ENCODE data around the gene ANKRD49.
"Not testable (repeated sequence)": the region's sequence is repeated elsewhere in the genome, so short reads cannot be mapped to it uniquely, and the experiment has no call there.

Gene ANKRD49, protein sequence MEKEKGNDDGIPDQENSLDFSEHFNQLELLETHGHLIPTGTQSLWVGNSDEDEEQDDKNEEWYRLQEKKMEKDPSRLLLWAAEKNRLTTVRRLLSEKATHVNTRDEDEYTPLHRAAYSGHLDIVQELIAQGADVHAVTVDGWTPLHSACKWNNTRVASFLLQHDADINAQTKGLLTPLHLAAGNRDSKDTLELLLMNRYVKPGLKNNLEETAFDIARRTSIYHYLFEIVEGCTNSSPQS

DNA sequence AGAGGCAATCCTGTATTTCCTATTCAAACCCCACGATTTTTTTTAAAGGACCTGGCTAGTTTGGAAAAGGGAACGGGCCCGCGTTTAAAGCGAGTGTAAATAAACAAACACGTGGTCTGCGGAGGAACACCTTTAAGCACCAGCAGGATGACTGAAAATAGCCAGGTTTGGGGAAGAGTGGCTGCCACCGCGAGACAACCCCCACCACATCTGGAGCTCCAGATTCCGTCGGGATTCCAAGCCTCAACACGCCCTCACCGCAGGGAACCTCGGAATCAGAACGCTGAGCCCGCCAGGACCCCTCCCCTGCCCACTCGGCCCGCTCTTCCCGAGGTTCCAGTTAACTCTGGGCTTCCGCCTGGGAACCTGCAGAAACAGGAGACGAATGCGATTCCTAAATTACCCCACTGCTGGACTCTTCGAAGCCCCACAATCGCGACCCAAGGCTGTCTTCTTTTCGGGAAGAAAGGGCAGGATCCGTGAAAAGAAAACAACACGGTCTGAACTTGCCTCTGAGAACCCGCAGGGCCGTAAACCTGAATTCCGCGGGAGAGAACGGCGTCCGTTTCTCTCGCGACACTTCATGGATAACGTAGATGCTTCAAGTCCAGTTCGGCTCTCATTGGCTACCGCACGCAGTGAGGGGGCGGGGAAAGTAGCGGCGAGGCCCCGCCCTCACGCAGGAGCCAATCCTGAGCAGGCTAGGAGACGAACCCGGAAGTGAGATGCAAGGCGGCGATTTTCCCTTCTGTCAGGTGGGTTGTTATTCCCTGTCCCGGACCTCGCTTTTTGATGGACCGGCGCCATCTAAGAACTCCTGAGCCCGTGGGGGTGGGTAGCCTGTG lies at the start of gene ANKRD49, which contains the start of gene MRE11:
ANKRD49 (plus strand) TSS at position 704 of the 845 bp plus-strand sequence. CDS start 2,710 bp downstream, outside the sequence.
MRE11 (minus strand) TSS at position 564 of the 845 bp plus-strand sequence. CDS start 1,043 bp downstream, outside the sequence.
- peak; percentile 24 for DNase-seq

DNA sequence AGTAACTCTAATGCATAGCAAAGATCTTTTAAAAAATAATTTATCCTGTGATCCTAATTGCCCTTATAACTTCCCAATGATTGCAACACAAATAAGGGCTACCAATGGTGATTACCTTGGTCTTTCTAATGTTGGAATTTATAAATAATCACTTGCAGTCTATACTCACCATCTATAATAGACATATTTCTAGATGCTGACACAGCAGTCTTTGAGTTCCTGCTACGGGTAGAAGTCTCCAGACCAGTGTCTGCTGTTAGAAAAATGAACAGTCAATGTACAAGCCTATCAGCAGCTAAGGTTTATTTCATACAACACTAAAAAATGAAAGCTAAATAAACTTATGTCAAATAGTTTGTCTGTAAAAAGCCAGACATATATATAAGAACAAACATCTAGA lies 48.1 kb upstream of the ANKRD49 start:
- DNase-seq, result no peak

DNA sequence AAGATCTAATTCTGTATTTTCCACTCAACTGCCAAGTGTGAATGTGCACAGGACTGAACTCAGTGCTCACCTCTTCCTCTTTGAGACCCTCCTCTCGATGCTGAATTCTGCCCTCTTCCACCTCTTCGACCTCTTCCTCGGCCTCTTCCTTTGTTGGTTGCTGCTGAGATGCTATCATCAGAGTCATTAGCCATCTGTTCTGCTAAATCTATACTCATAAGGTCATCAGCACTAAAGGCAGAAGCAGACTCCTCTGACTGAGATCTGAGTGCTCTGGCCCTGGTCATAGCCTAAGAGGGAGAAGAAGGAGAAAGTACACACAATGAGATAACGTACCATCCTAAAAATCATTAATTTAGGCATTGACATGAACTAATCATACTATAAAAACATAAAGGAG lies 46.6 kb upstream of the ANKRD49 start:
- DNase-seq, result no peak

DNA sequence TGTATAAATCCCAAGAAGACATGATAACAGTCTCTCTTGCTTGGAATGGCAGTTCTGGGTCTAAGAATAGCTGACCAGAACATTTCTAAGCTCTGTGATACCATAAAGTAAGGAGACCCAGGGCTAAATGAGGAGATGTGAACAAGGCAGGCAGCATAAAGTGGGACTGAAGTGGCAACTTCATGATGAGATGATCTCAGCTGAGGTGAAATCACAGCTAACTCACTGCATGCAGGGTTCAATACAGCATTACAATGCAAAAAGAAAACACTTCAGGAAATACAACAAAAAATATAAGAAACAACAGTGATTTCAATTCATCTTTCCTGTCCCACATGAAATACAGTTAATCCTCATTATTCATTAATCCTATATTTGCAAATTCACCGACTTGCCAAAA lies 44.8 kb upstream of the ANKRD49 start:
- DNase-seq, result no peak

DNA sequence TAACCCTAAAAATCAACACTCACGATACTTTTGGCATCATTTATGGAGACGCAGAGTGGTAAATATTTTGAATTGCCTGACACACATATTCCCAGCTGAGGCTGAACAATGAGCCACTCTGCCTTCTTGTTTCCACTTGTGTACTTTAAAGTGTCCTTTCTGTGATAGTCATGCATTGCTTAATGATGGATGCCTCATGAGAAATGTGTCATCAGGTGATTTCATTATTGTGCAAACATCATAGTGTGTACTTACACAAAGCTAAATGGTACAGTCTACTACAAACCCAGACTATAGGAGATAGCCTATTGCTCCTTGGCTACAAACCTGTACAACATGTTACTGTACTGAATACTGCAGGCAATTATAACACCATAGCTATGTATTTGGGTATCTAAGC lies 44.3 kb upstream of the ANKRD49 start:
- no peak for DNase-seq

DNA sequence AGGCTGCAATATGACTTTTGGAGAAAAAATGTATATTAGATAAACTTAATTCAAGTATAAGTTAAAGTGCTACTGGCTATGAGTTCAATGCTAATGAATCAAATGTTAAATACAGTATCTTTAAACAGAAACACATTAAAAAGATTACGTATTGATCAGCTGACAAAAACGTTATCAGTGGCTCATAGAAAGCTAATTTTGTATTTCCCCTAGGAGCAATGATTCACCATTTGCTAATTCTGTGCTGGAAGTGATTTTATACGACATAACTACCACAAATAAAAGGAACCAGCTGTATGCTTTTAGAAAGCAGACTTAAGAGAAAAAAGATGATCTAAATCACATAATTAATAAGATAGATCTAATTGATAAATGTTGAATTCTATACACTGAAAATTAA lies 43.7 kb upstream of the ANKRD49 start:
- no peak for DNase-seq

DNA sequence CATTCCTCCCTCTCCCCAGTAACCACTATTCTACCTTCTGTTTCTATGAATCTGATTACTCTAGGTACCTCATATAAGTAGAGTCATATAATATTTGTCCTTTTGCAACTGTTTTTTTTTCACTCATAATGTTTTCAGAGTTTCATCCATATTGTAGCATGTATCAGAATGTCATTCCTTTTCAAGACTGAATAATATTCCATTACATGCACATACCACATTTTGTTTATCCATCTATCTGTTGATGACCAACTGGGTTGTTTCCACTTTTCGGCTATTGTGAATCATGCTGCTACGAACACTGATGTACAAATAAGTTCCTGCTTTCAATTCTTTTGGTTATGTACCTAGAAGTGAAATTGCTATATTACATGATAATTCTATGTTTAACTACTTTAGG lies 40.8 kb upstream of the ANKRD49 start:
- DNase-seq, result no peak

DNA sequence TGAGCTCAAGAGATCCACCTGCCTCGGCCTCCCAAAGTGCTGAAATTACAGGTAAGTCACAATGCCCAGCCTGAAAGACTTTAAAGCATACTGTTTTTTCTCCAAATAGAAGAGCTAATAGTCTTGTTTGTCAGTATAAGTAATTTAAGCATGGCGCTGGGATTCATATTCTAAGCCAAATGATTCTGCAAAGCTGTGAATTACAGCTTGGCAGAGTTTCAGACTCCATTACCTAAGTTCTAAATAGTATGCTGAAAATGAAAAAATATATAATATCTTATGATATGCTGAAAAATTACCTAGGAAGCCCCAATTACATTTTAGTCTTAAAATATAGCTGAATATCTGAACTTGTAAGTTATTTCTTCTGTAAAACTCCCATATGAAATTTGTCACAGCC lies 39.5 kb upstream of the ANKRD49 start:
- no peak for DNase-seq

DNA sequence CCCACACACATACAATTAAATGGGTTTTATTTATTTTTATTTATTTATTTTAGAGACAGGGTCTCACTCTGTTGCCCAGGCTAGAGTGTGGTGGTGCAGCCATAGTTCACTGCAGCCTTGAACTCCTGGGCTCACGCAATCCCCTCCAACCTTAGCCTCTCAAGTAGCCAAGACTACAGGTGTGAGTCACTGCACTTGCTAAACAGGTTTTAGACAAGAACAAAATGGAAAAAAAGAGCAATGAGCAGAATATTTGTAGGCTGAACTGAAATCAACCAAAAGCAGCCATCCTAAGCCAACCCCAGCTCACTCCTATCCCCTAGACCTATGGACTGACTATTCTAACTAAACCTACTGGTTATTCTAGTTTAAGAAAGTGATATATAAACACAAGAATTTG lies 37.9 kb upstream of the ANKRD49 start:
- no peak for DNase-seq

DNA sequence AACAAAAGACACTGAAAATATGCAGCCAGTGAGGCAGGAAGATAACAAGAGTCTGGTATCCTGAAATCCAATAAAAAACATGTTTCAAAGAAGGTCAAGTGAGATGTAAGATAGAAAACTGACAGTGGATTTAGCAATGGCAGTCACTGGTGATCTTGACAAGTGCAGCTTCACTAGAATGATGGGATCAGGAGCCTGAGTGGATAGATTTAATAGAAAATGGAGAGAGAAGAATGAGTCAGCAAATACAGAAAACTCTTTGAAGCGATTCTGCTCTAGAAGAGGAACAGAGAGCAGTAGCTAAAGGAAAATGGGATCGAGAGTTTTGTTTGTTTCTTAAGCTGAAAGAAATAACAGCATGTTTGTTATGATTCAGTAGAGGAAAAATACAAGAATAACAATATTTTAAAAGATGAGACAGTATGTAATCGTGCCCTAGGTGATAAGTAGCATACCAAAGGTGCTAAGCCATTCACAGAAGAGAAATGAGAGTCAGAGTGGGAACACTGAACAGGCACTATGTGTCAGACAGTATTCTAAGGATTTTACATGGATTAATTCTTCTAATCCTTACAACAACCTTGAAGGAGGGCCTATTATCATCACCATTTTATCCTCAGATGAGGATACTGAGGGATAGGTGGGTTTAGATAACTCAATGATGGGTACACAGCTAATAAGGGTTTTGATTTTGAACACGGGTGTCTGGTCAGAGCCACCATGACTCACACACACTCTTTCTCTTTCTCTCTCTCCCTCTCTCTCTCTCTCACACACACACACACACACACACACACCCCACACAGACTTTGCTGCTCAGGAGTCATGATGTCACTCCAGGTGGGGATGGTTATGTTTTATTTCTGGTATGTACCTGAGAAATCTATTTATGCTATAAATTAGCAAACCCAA lies 36.4 kb upstream of the ANKRD49 start:
- DNase-seq, result no peak

DNA sequence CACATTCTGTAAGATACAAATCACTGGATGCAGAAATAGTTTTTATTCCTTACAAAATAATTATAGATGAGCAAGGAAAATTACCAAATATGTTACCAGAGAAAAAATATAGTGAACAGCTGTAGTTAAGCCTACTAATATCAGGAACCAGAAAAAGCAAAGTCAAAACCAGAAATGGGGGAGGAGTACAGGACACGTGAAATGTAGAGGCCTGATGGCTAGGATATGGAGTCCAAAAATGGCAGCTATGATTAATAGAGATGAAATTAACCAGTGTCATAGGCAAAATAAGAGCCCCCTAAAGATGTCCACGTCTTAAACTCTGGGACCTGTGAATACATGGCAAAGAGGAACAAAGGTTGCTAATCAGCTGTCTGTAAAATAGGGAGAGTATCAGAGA lies 34.2 kb upstream of the ANKRD49 start:
- no peak for DNase-seq

DNA sequence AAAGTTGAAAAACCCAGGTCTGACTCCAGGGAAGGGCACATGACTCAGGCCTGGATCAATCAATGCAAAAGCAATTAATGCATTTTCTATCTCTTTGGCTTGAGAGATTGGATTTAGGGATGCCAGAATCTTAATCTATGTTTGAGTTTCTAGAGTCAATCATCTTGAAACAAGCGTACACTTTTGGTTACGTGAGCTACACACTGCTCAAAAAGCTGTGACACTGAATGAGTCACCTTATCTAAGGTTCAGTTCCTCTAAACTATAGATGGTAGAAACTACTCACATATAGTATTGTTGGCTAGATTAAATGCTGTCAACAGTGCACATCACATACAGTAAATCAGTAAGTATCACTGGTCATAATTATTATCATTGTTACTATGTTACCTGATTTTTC lies 24.4 kb upstream of the ANKRD49 start:
- no peak for DNase-seq

DNA sequence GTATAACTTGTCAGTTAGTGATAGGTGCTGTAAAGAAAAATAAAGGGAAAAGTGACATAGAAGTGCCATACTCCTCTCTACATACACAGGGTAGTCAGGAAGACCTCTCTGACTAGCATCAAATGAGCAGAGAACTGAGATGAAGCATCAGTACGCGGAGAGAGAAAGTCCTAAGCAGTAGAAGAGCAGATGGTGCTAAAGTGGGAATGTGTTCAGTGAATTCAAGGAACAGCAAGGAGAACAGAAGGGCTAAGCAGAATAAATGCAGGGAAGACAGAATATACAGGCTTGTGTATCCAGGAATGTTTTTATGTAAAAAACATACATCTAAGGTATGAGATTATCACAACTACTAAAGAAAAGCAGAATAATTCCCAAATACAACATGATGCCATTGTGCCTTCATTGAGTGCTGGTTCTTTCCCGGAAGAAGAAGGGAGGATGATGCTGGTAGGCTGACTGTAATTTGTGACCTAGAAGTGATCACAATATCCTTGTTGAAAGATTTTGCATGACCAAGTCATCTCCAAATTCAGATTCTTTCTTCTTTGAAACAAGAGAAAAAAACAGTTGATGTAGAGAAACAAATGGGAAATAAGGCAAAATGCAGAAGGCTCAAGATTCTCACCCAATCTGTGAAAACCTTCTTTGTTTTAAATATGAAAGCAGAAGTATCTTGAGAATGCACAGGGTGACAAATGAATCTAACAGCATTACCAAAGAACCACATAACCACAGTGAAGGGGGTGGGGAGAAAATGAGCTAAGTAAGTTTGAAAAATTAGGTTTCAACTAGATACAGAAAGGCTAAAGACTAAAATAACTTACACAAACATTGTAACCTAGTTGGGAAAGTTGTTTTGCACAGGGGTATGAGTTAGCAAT lies 20.6 kb upstream of the ANKRD49 start:
- DNase-seq, result no peak

DNA sequence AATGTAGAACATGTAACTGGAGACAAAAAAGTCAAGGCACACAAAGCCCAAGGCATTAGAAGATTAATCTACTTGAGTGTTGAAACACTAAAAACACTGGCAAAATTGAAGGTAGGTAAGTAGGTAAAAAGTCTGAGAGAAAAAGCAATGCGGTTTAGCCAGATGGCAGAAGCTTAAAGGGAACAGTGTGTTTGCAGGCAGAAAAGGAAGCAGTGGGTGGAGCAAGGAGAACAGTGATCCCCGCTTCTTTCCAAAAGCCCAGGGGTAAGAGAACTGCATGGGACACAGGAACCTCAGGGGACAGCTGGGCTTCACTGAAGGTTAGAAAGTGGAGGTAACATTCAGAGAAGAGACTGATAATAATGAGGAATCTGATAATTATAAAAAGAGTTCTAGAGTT lies 16.2 kb upstream of the ANKRD49 start:
- DNase-seq, result no peak

DNA sequence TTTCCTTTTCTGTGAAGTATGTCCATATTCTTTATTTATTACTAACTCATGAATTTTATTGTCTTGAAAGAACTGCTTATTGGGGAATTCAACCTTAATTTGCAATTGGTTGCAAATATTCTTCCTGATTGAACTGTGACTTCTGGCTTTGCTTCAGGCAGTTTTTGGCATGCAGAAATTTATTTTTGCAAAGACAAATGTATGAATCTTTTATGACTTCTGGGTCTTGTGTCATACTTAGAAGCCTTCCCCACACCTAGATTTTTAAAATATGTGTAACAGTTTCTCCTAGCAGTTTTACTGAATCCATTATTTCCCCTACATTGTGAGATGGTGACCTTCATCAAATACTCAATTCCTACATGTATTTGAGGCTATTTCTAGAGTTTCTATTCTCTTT lies 12.4 kb upstream of the ANKRD49 start:
- DNase-seq, result no peak

DNA sequence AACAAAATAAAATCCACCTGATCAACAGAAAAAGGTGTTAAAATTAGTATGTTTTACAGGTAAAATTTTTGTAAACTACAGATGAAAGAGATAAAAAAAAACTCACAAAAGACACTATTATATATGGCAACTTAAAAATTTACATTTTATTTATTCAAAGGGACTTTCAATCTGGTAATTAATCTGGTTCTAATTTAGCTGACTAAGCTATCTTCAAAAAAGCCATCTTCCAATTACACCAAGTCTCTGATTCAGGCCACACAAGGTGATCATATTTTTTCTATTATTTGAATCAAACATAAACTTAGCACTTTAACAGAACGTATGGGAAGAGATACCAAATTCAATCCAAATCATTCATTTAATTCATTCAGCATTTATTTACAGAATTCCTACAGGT lies 7.7 kb upstream of the ANKRD49 start:
- no peak for DNase-seq

DNA sequence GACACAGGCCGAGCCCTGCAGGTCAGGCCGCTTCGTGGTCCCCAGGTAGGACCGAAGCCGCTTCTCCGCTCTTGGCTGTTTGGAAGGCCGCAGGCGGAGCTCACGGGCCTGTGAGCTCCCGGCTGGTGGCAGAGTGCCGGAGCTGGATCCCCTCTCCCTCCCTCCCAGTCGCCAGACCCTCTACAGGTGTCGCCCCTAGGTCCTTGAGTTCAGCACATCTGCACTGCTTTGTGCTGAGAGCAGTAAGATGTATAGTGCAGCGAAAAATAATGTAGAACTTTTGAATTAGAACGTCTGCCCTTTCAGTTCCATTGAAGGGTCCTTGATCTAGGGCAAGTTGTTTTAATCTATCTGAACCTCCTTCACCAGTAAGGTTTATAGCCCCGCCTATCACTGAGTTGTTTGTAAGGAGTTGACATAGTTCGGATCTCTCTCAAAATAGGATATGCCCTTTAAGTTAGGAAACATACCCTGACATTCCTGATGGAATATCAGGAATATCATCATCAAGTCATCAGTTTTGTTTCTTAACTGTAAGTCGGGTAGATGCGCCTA lies 419 bp downstream of the ANKRD49 start:
- no peak for DNase-seq

DNA sequence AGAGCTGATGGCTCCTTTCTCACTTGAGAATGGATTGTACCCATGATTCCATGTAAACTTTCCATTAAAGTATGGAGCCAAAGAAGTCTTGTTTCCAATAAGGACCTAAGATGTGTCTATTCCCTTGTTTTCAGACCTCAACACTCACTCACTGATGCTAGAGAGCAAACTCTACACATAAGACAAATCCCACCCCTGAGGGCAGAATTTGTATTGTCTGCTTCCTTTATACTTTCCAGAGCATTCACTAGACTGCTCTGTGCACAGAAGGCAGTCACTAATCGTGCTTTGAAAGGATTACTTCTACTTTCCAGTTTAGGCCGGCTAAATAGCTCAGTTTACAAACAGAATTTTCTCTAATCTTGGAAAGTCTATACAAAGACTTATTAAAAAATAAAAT lies 6.4 kb downstream of the ANKRD49 start:
- no peak for DNase-seq

DNA sequence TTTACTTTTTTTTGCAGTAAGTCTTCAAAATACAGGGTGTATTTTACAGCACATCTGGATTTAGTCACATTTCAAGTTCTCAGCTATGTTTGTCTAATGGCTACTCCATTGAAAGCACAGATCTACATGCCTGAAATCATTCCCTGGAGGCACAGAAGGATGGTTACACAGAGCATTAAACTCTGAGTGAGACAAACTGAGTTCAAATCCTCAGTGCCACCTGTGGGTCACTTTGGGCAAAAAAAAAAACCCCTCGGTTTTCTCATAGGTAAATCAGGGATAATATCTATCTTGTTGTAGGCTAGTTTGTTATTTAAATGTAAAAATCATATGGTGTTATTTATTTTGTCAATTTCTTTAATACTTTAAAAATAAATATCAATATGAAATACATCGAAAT lies 7.7 kb downstream of the ANKRD49 start:
- no peak for DNase-seq

DNA sequence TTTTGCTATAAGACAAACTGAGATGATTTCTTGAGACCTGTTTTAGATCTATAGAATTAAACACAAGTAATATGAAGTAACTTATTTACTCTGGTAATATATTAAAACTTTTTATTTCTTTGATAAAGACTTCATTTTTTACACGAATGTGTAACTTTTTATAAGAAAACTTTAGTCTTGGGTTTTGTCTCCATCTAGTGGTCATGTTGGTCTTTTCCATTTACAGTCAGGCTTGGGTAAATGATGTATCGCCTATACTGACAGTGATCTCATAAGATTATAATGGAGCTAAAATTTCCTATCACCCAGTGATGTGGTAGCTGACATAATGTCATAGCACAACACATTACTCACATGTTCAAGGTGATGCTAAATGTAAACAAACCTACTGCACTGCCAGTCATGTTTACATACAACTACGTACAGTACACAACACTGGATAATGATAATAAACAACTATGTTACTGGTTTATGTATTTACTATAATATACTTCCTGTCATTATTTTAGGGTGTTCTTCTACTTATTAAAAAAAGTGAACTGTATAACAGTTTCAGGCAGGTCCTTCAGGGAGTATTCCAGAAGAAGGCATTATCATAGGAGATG lies 11.0 kb downstream of the ANKRD49 start:
- no peak for DNase-seq

DNA sequence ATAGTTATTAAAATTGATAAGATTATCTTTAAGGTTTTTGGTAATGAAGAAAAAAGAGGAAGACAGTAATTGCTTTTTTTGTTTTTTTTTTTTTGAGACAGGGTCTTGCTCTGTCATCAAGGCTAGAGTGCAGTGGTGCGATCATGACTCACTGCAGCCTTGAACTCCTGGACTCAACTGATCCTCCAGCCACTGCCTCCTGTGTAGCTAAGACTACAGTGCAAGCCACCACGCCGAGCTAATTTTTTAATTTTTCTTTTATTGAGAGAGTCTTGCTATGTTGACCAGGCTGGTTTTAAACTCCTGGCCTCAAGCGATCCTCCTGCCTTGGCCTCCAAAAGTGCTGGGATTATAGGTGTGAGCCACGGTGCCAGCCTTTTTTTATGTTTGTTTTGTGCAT lies 12.7 kb downstream of the ANKRD49 start:
- not testable (repeated sequence) for DNase-seq

DNA sequence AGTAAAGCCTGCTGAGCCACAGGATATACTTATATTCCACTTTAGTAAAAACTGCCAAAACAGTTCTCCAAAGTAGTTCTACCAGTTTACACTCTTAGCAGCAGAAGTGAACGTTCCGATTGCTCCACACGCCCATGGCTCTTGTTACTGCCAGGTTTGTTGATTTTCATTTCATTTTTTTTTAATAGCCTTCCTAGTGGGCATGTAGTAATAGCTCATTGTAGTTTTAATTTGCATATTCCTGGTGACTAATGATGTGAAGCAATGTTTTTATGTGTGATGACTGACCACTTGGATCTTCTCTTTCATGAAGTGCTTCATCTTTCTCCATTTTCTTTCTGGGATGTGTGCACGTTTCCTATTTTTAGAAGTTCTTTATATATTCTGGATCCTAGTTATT lies 13.7 kb downstream of the ANKRD49 start:
- no peak for DNase-seq

Data from cortex of kidney (tissue), 1 donor.